Mesothelial cell of epicardium (in vitro differentiated cells): ENCODE results near the gene SIRT4. TPM values are rescaled to one million over a fixed set of nuclear protein-coding genes. Genes with fewer than 3 reads are reported as not detected.

Source experiments
- DNase-seq, 2 experiments: peaks; one replicate each; pipeline ENCODE4 v3.0.0; 2021; ENCODE audit warnings: low spot score in 2 of 2; ENCODE audit not compliant: unreplicated experiment in 2 of 2
- H3K27ac Mint-ChIP-seq: 2 replicates; pipeline ENCODE4 v1.8.0; 2021; ENCODE audit warnings: mixed read lengths
- H3K27me3 Mint-ChIP-seq: 2 replicates; pipeline ENCODE4 v1.8.0; 2021; ENCODE audit warnings: low read depth, mixed read lengths
- H3K36me3 Mint-ChIP-seq: 2 replicates; pipeline ENCODE4 v1.8.0; 2021; ENCODE audit warnings: mixed read lengths
- H3K4me1 Mint-ChIP-seq: 2 replicates; pipeline ENCODE4 v1.8.0; 2021; ENCODE audit warnings: mixed read lengths
- H3K4me3 Mint-ChIP-seq: 2 replicates; pipeline ENCODE4 v1.8.0; 2021; ENCODE audit warnings: mild to moderate bottlenecking, moderate library complexity, mixed read lengths
- H3K9me3 Mint-ChIP-seq: 2 replicates; pipeline ENCODE4 v1.8.0; 2021; ENCODE audit warnings: mixed read lengths
- CTCF ChIP-seq: fragments of 200-600 bp; sonication (generic); IDR thresholded peaks from one replicate; pipeline ENCODE4 v1.5.0; 2021; ENCODE audit warnings: antibody characterized with exemption; ENCODE audit not compliant: unreplicated experiment
- total RNA-seq: library from RNA; stranded (reverse); gene quantifications from 3 replicates; pipeline ENCODE4 v1.2.1, GENCODE V29; 2021

The SIRT4 gene
- total RNA-seq, 1 donor from 2014 or later: 3.9 TPM

- Mint-ChIP-seq H3K36me3 (peaks cover 21% of the 10 kb centered on the region), H3K9me3 (no peaks in the 10 kb centered on the region), H3K27ac (no peak overlapping the region), H3K4me1 (peaks cover 17% of the 10 kb centered on the region), H3K27me3 (no peaks in the 10 kb centered on the region), H3K4me3 (no peak overlapping the region)
- no peak for DNase-seq
- no peak for TF ChIP-seq CTCF
These were observed 57.0 kb downstream of the SIRT4 start for GRCh38 chr12:120359128-120359527.

- TF ChIP-seq CTCF: no peak
- DNase-seq: peak; percentile 71 to 85
- Mint-ChIP-seq H3K4me3 (peak overlapping the region; percentile 79), H3K27ac (peak overlapping the region; percentile 95), H3K36me3 (peaks cover 18% of the 10 kb centered on the region), H3K4me1 (peaks cover 17% of the 10 kb centered on the region), H3K9me3 (no peaks in the 10 kb centered on the region), H3K27me3 (no peaks in the 10 kb centered on the region)
These were observed 59.5 kb downstream of the SIRT4 start for GRCh38 chr12:120361506-120362208.

Other genes starting within 250 kb of the SIRT4 start
- 28.1 to 36.5 TPM (median 33.2 TPM) in 3 replicates for gene RAB35, start 185.6 kb upstream of the SIRT4 start, total RNA-seq
- gene GCN1, start 107.6 kb upstream of the SIRT4 start, total RNA-seq: 121 to 134 TPM (median 127 TPM) in 3 replicates
- 1,924 to 1,989 TPM (median 1,950 TPM) in 3 replicates for gene RPLP0, start 101.2 kb upstream of the SIRT4 start, total RNA-seq
- gene PXN, start 36.6 kb upstream of the SIRT4 start, total RNA-seq: 113 to 123 TPM (median 117 TPM) in 3 replicates
- gene RNU4-2, start 10.4 kb upstream of the SIRT4 start, total RNA-seq: 9,118 to 10,048 TPM (median 9,930 TPM) in 3 replicates
- 5,196 to 5,477 TPM (median 5,368 TPM) in 3 replicates for gene RNU4-1, start 9.1 kb upstream of the SIRT4 start, total RNA-seq
- gene PLA2G1B, start 25.5 kb downstream of the SIRT4 start, total RNA-seq: not detected in 3 replicates
- gene MSI1, start 66.8 kb downstream of the SIRT4 start, total RNA-seq: 27.7 to 32.7 TPM (median 28.4 TPM) in 3 replicates
- 229 to 242 TPM (median 230 TPM) in 3 replicates for gene COX6A1, start 135.8 kb downstream of the SIRT4 start, total RNA-seq
- 22.3 to 25.3 TPM (median 23.5 TPM) in 3 replicates for gene TRIAP1, start 144.1 kb downstream of the SIRT4 start, total RNA-seq
- gene GATC, start 144.1 kb downstream of the SIRT4 start, total RNA-seq: 27.5 to 30.8 TPM (median 29.7 TPM) in 3 replicates
- gene SRSF9, start 167.4 kb downstream of the SIRT4 start, total RNA-seq: 197 to 203 TPM (median 199 TPM) in 3 replicates
- 249 to 260 TPM (median 258 TPM) in 3 replicates for gene DYNLL1, start 193.8 kb downstream of the SIRT4 start, total RNA-seq
- 28.5 to 29.1 TPM (median 28.9 TPM) in 3 replicates for gene COQ5, start 226.8 kb downstream of the SIRT4 start, total RNA-seq
- gene RNF10, start 232.0 kb downstream of the SIRT4 start, total RNA-seq: 150 to 160 TPM (median 151 TPM) in 3 replicates